GM19467 (cell line): ENCODE measurements around the gene TMEM117.

Experiments used
- ATAC-seq: cut with Tn5 transposase; IDR thresholded peaks from one replicate; pipeline ENCODE4 v1.9.1; 2021; ENCODE audit warnings: mild to moderate bottlenecking, moderate library complexity; ENCODE audit not compliant: unreplicated experiment

TMEM117 gene

GRCh38 chr12:43945983-43946382, 110.1 kb downstream of the TMEM117 start:
- ATAC-seq, result no peak

- ATAC-seq, result no peak
Measured at GRCh38 chr12:43951286-43951685, 115.4 kb downstream of the TMEM117 start.

GRCh38 chr12:43957732-43958372, 122.0 kb downstream of the TMEM117 start:
- peak; percentile 98 for ATAC-seq

GRCh38 chr12:43964033-43964432, 128.2 kb downstream of the TMEM117 start:
- ATAC-seq, result no peak

GRCh38 chr12:43964961-43965360, 129.1 kb downstream of the TMEM117 start:
- no peak for ATAC-seq

GRCh38 chr12:43965899-43966298, 130.0 kb downstream of the TMEM117 start:
- ATAC-seq, result no peak

GRCh38 chr12:43968736-43969135, 132.9 kb downstream of the TMEM117 start:
- ATAC-seq, result no peak

GRCh38 chr12:43969882-43970281, 134.0 kb downstream of the TMEM117 start:
- ATAC-seq, result no peak

GRCh38 chr12:43973385-43973784, 137.5 kb downstream of the TMEM117 start:
- no peak for ATAC-seq

GRCh38 chr12:43973993-43974392, 138.1 kb downstream of the TMEM117 start:
- no peak for ATAC-seq

- no peak for ATAC-seq
Measured at GRCh38 chr12:43976027-43976426, 140.1 kb downstream of the TMEM117 start.

- ATAC-seq, result no peak
Measured at GRCh38 chr12:43978556-43978955, 142.7 kb downstream of the TMEM117 start.

- ATAC-seq, result no peak
Measured at GRCh38 chr12:43979450-43979849, 143.6 kb downstream of the TMEM117 start.

GRCh38 chr12:43980627-43981191, 144.8 kb downstream of the TMEM117 start:
- no peak for ATAC-seq

GRCh38 chr12:43981726-43982125, 145.8 kb downstream of the TMEM117 start:
- no peak for ATAC-seq

GRCh38 chr12:43982544-43982943, 146.7 kb downstream of the TMEM117 start:
- ATAC-seq, result no peak

GRCh38 chr12:43988838-43989560, 153.1 kb downstream of the TMEM117 start:
- ATAC-seq, result peak; percentile 95

- no peak for ATAC-seq
Measured at GRCh38 chr12:43992856-43993255, 157.0 kb downstream of the TMEM117 start.

GRCh38 chr12:44000309-44000952, 164.6 kb downstream of the TMEM117 start:
- peak; percentile 99 for ATAC-seq

- no peak for ATAC-seq
Measured at GRCh38 chr12:44002607-44003006, 166.7 kb downstream of the TMEM117 start.

GRCh38 chr12:44003721-44004120, 167.8 kb downstream of the TMEM117 start:
- ATAC-seq, result no peak
